HK-2 (cell line): Measurements from ENCODE around the gene LOXHD1.

Experiments
- DNase-seq: peaks from one replicate; pipeline ENCODE4 v3.0.0-alpha.2; 2018; ENCODE audit not compliant: unreplicated experiment

LOXHD1 gene

DNA sequence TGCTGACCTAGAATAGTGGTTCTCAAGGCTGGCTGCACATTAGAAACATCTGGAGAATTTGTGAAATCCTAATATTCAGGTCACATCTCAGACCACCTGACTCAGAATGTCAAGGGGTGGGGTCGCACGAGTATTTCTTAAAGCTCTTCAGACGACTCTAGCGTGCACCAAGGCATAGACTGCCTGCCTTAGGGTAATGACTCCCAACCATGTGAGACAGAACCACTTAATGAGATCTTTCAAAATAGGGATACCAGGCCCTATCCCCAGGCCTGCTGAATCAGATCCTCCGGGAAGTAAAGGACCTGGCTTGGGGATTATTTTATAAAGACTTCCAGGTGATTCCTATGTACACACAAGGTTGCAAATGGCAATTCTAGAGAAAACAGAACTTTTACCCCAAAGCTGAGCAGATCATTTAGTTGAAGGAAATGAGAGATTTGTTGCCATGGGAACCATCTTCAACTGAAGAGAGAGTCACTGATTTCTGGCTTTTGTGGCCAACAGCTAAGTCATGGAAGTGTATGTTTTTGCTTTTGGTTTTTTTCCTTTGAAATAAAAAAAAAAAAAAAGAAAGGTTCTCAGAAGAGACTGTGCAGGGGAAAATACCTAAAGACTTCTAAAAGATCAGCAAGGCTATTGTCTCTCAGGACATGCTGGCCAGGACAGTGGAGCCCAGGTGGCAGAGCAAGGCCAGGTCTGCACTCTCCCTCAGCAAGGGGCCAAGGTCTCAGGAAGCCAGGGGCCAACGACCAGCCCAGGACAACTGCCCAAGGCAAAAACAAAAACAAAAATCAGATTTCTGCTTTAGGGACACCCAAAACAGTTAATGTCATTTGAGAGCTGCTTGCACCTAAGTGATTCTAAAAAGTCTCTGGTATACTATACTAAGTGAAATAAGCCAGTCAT lies 15.3 kb upstream of the LOXHD1 start:
- DNase-seq = no peak

DNA sequence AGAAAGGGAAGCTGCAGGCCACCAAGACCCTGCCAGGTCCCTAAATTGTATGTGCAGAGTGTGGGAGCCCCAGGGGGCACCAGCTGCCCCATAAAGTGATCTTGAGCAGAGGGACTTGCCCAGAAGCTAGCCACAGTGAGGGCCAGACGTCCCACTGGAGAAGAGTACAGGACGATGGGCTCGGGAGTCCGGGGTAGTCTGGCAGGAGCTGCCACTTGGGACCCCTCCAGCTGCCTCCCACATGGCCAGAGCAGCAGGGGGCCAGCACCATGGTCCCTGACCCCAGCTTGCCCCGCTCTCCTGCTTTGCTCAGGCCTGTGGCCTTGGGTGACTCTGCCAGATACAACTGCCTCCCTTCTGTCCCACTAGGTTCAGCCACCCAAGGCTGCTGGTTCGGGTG lies 11.7 kb upstream of the LOXHD1 start:
- DNase-seq = no peak

DNA sequence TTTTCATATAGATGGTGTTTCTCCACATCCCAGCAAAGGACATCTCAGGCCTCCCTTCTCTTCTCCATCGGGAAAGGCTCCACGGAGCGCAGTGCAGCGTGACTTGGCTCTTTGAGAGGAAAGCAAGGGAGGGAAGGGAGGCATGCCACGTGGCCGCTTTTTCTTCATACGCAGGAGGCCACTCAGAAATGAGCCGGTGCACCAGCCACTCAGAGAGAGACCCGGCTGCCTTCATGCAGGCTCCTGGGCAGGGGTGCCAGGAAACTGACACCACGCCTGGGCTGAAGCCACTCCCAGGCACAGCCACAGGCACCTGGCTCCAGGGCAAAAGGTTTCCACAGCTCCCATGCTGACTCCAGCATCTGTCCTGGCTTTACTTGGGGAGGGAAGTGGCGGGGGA lies 11.1 kb upstream of the LOXHD1 start:
- DNase-seq = no peak

DNA sequence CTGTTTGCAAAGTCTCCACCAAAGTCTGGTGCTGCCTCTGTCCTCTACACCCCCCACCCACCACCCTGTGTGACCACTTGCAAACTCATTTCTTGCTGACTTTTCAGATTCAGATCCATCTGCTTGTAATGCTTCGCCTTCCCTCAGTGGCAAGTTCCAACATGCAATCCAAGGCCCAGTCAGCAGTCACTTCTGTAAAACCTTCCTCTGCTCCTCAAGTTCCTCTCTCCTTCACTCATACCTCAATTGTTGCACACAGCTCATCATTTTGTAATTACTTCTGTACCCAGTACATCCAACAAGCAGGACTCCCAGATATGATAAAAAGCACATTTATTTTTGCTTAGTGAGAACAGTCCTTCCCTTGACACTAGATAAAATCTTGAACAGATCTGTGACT lies 6.5 kb upstream of the LOXHD1 start:
- DNase-seq = no peak

DNA sequence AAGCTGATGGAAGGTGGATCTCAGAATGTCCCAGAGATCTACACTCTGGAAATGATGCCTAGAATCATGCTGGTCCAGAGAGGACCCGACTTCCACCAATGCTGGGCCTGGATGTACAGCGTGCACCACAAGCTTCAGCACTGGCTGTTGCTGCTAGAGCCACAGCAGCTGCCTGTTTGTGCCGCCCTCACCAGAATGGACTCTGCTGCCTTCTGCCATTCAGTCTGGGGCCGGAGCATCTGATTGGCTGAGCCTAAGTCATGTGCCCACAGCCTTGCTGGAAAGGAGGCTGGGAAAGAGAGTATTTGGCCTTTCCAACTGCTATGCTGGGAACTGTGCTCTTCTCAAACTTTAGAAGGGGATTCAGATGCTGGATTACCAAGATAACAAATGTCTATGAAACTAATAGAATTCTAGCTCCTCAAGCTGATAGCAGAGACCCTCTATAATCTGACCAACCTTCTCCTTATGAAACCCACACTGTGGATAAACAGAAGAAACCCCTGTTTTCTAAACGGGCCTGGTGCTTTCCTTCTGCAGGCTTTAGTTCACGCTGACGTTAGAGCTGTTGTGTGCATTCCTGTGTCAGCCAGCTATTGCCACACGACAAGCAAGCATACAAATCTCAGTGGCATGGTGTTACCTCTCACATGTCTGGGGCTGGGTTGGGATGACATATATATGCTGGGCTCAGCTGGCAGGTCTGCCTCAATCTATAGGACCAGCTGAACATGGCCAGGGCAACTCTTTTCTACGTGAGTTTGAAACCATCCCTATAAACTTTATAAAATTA lies 4.1 kb upstream of the LOXHD1 start:
- no peak for DNase-seq

DNA sequence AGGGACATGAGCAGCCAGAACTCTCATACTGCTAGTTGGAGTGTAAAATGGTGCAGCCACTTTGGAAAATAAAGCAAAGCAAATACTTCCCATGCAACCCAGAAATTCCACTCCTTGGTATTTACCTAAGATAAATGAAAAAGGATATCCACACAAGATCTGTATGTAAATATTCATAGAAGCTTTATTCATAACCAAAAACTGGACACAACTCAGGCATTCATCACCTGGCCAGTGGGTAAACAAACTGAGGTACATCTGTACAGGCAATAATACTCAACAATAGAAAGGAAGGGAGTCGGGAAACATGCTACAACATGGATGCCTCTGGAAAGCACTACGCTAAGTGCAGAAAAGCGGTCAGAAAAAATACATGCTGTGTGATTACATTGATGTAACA lies 2.5 kb upstream of the LOXHD1 start:
- no peak for DNase-seq

DNA sequence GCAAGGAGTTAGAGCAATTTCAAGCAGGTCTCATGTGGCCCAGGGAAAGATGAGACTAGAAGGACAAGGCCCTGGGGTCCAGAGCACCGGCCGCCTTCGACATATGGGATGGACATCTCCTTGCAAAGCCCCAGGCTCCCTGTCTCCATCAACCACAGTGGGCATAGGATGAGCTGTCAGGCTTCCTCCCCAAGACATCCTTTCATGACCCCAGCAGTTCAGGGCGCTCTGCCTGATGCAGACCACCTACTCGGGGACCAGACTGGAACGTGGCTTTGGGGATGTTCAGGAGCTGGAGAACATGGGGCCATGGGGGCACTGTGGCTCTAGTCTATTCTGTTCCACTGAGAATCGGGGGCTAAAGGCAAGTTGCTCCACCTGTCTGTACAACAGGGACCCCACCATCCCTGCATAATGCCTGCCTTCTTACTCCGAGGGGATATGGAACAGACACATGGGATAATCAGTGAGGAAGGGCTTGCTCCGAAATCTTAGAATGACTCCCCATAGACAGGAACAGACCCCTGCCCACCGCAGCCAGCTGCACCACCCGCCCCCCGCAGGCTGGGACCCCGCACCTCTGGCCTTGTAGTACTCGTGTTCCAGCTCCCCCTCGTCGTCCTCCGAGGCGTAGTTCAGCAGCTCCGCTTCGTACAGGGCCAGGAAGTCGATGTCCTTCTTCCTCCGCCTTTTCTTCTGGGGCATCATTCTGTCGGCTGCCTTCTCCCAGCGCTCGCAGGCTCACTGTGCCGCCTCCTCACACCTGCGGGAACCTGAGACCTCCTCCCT lies 500 bp downstream of the LOXHD1 start:
- no peak for DNase-seq

GRCh38 chr18:46652372-46652771 lies 4.6 kb downstream of the LOXHD1 start:
- DNase-seq = no peak

DNA sequence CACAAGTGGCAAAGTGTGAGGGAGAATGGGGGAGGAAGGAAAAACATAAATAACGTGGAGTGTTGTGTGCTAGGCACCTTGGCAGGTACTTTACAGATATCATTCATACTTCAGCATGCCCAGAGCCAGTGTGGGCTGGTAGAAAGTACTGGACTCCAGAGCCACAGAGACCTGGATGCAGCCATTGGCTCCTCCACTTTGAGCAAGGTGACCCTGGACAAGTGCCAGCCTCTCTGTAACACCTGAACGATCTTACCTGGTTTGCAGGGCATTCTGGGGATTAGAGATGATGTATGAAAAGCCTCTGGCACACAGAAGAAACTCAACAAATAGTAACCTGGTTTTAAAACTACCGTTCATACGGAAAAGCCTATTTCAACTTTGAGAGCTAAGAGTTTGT lies 6.3 kb downstream of the LOXHD1 start:
- DNase-seq = no peak

DNA sequence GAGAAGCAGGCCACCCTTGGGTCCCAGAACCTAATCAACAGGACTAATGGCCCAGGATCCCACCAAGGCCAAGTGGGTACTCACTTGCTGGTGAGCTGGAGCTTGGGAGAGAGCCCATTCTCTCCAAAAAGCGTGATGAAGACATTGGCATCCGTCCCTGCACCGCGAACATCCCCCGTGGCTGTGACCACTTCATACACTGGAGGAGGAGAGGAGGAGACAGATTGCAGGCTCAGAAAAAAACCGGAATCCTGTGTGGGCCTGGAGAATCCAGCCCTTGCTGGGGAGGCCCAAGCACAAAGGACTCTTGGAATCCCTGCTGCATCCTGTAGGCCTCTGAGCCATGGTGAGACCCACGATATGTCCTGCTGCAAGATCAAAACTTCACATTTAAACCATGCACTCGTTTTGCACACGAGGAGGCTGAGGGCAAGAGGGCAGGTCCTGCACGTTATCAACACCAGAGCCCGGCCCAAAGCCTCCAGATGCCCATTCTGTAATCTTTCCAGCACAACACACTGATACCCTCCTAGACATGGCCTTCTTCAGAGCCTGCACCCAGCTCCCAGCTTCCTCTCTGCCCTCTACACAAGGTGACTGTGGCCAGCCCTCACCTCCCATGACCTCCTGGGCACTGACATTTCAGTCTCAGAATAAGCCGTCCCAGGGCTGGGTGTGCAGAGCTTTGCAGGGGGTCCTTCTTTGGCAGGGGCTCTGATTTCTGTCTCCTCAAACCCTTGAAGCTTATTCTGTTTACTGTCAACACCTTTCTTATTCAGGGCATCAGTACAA lies 7.8 kb downstream of the LOXHD1 start:
- DNase-seq = no peak

DNA sequence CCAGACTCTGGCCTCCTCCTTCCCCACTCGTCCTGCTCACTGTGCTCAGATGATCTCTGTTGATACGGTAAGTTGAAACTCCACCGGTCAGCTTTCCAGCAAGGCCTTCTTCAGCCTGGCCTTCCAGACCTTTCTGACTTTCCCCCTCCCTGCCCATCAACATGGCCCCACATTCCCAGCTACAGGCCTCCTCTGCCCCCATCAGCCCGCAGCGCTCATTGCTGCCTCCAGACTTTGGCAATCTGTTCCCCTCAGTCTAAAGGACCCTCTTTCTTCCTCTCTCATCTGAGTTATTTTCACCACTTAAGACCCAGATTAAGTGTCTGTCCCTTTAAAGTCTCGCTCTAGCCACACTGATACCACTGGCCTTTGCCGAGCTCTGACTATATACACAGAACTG lies 10.6 kb downstream of the LOXHD1 start:
- DNase-seq = no peak

GRCh38 chr18:46642561-46642960 lies 14.5 kb downstream of the LOXHD1 start:
- no peak for DNase-seq

DNA sequence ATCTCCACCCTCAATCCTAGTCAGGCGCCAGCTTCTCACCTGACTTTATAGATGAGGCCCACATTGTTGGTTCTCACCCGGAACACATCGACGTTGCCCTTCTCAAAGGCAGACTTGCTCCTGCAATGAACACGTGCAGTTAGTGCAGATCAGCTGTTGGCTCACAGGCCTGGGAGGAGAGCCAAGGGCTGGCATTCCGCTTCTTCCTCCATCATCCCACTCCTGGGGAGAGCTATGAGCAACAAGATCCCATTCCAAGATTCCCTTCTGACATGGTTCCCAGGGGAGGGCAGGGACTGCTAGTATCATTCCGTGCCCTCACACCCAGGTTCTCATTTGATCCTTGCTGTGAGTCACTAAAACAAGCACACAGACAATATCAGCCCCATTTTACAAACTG lies 15.1 kb downstream of the LOXHD1 start:
- DNase-seq = no peak

GRCh38 chr18:46639386-46639785 lies 17.6 kb downstream of the LOXHD1 start:
- DNase-seq = no peak

- DNase-seq = no peak
These were observed 20.9 kb downstream of the LOXHD1 start for GRCh38 chr18:46636040-46636630.

GRCh38 chr18:46632401-46633071 lies 24.5 kb downstream of the LOXHD1 start:
- DNase-seq = peak; percentile 60

DNA sequence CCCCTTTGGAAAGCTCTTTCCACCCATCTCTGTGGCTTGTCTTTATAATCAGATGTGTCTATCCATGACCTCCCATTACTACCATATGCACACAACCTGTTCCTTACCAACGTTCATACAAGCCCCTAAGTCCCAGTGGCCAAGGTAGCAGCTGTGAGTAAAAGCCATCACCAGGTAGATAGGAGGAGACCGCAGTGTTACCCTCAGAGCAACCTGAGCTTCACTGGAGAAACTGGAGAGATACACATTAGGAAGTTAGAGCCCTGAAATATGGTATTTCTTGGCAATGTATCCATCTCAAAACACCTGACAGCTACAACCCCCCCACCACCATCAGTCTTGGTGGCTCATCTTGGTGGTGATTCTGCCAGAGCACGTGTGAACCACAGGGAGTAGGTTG lies 26.0 kb downstream of the LOXHD1 start:
- DNase-seq = no peak

- DNase-seq = peak; percentile 16
These were observed 26.9 kb downstream of the LOXHD1 start for GRCh38 chr18:46630160-46630559.

GRCh38 chr18:46629361-46629760 lies 27.7 kb downstream of the LOXHD1 start:
- DNase-seq = no peak

- no peak for DNase-seq
These were observed 28.8 kb downstream of the LOXHD1 start for GRCh38 chr18:46628206-46628605.
